ENCODE measurements around the gene TMPRSS7.

Gene TMPRSS7

GRCh38 chr3:112074616-112075497 is 40.3 kb downstream of the TMPRSS7 start:
- Histone ChIP-seq H3K27ac (peak overlapping the region; percentile 30), H3K4me3 (ENCODE audit: low read depth, low read length) (no peak overlapping the region), H3K36me3 (no peaks in the 10 kb centered on the region), H3K9me3 (ENCODE audit: severe bottlenecking) (no peaks in the 10 kb centered on the region), H3K27me3 (ENCODE audit: insufficient read depth, low read depth, severe bottlenecking) (no peaks in the 10 kb centered on the region)
- peak; percentile 51 for DNase-seq
- no peak for TF ChIP-seq CTCF (IDR thresholded peaks at IDR 0.05; ENCODE audit: low read depth, low read length)

GRCh38 chr3:112078125-112079083 is 43.9 kb downstream of the TMPRSS7 start:
- H3K36me3 ChIP-seq: no peaks in the 10 kb centered on the region

GRCh38 chr3:112083239-112083638 is 48.7 kb downstream of the TMPRSS7 start:
- no peak for DNase-seq
- Histone ChIP-seq H3K9me3 (ENCODE audit: severe bottlenecking) (no peaks in the 10 kb centered on the region), H3K27me3 (ENCODE audit: insufficient read depth, low read depth, severe bottlenecking) (no peaks in the 10 kb centered on the region), H3K27ac (no peak overlapping the region), H3K36me3 (no peaks in the 10 kb centered on the region), H3K4me3 (ENCODE audit: low read depth, low read length) (no peak overlapping the region)
- no peak for TF ChIP-seq CTCF (IDR thresholded peaks at IDR 0.05; ENCODE audit: low read depth, low read length)

More at GRCh38 chr3:112078125-112079083, 43.9 kb downstream of the TMPRSS7 start:
- Histone ChIP-seq H3K4me3 (ENCODE audit: low read depth, low read length) (no peak overlapping the region), H3K27me3 (ENCODE audit: insufficient read depth, low read depth, severe bottlenecking) (no peaks in the 10 kb centered on the region), H3K9me3 (ENCODE audit: severe bottlenecking) (no peaks in the 10 kb centered on the region), H3K27ac (no peak overlapping the region)
- no peak for DNase-seq
- no peak for TF ChIP-seq CTCF (IDR thresholded peaks at IDR 0.05; ENCODE audit: low read depth, low read length)

GRCh38 chr3:112084980-112085705 is 50.6 kb downstream of the TMPRSS7 start:
- no peaks in the 10 kb centered on the region for H3K9me3 ChIP-seq (ENCODE audit: severe bottlenecking)
- no peak overlapping the region for H3K27ac ChIP-seq
- no peak for TF ChIP-seq CTCF (IDR thresholded peaks at IDR 0.05; ENCODE audit: low read depth, low read length)
- H3K27me3 ChIP-seq (ENCODE audit: insufficient read depth, low read depth, severe bottlenecking): no peaks in the 10 kb centered on the region
- peak; percentile 19 for DNase-seq
- no peaks in the 10 kb centered on the region for H3K36me3 ChIP-seq
- no peak overlapping the region for H3K4me3 ChIP-seq (ENCODE audit: low read depth, low read length)

GRCh38 chr3:112085735-112086075 is 51.2 kb downstream of the TMPRSS7 start:
- H3K27ac ChIP-seq: no peak overlapping the region
- H3K4me3 ChIP-seq (ENCODE audit: low read depth, low read length): peak overlapping the region; percentile 43
- no peaks in the 10 kb centered on the region for H3K27me3 ChIP-seq (ENCODE audit: insufficient read depth, low read depth, severe bottlenecking)
- no peaks in the 10 kb centered on the region for H3K9me3 ChIP-seq (ENCODE audit: severe bottlenecking)
- H3K36me3 ChIP-seq: no peaks in the 10 kb centered on the region
- DNase-seq: no peak
- TF ChIP-seq CTCF (IDR thresholded peaks at IDR 0.05; ENCODE audit: low read depth, low read length): no peak
